ENCODE measurements around the gene KRT5. TPM values are rescaled to one million over a fixed set of nuclear protein-coding genes. Genes with fewer than 3 reads are reported as not detected.

KRT5 gene
- total RNA-seq, 1 donor from 2014 or later: 1.6 TPM

DNA sequence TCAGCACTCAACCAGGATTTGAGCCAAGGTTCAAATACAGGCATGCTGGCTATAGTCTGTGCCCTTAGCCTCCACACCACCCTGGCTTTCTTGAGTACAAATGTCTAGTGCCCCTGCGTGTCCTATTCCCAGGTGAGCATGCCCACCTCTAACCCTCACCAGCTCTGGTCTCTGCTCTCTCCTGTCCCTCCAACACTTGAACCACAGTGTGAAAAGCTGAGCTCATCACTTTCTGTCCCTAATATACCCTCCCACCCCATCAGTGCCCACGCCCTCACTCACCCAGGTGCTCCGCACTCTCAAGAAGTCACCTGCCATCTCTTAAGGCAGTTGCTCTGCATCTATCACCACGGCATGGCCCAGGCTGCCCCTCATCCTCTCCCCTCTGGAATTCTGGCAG is 39.8 kb upstream of the KRT5 start:
- Histone ChIP-seq H3K9me3 (no peaks in the 10 kb centered on the region), H3K4me1 (no peaks in the 10 kb centered on the region), H3K27ac (no peak overlapping the region), H3K4me3 (no peak overlapping the region), H3K27me3 (no peaks in the 10 kb centered on the region), H3K36me3 (no peaks in the 10 kb centered on the region)
- intact Hi-C loops (cut with DNase I): no loop called here
- TF ChIP-seq CTCF (IDR thresholded peaks at IDR 0.05): no peak
- no peak for DNase-seq (ENCODE audit: low spot score in 2 of 2)

DNA sequence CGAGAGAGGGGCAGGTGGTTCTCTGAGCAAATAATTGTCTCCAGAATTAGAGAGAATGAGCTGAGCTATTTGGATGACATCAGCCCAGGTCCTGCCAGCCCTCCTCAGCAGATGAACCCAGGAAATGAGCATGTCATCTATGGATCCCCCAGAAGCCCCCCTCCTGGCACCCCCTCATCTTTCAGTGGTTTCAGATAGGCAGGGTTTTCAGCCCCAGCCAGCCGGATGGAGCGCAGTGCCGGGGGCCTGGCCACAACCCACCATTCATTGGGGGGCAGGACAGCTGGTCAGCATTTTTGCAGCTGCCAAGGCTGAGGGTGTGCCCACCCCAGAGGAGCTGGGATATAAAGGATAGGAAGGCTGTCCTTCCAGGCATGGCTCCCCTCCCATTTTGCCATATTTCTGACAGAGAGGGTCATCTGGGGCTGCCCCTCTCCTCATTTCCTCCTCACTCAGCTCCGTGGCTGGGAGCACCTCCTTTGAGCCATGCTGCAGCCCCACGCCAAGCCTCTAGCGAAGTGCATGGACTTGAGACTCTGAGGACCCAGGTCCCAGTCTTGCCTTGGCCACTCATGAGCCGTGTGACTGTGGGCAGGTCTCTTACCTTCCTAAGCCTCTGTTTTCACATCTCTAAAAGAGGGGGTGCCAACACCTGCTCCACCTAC is 38.7 kb upstream of the KRT5 start:
- DNase-seq (ENCODE audit: low spot score in 2 of 2): no peak
- H3K9me3 ChIP-seq: no peaks in the 10 kb centered on the region
- intact Hi-C loops (cut with DNase I): no loop called here

GRCh38 chr12:52557476-52557875 is 37.3 kb upstream of the KRT5 start:
- H3K9me3 ChIP-seq: no peaks in the 10 kb centered on the region
- H3K4me1 ChIP-seq: no peaks in the 10 kb centered on the region
- no peak for DNase-seq (ENCODE audit: low spot score in 2 of 2)
- no peaks in the 10 kb centered on the region for H3K36me3 ChIP-seq
- no peak overlapping the region for H3K27ac ChIP-seq
- TF ChIP-seq CTCF (IDR thresholded peaks at IDR 0.05): no peak
- H3K27me3 ChIP-seq: no peaks in the 10 kb centered on the region
- H3K4me3 ChIP-seq: no peak overlapping the region
- intact Hi-C loops (cut with DNase I): no loop called here

More for the DNA sequence above, 38.7 kb upstream of the KRT5 start:
- Histone ChIP-seq H3K27ac (no peak overlapping the region), H3K4me3 (no peak overlapping the region), H3K4me1 (no peaks in the 10 kb centered on the region), H3K27me3 (no peaks in the 10 kb centered on the region), H3K36me3 (no peaks in the 10 kb centered on the region)
- no peak for TF ChIP-seq CTCF (IDR thresholded peaks at IDR 0.05)

GRCh38 chr12:52555577-52555976 is 35.4 kb upstream of the KRT5 start:
- H3K4me1 ChIP-seq: no peaks in the 10 kb centered on the region
- DNase-seq (ENCODE audit: low spot score in 2 of 2): no peak
- H3K27me3 ChIP-seq: no peaks in the 10 kb centered on the region
- H3K9me3 ChIP-seq: no peaks in the 10 kb centered on the region
- no peak for TF ChIP-seq CTCF (IDR thresholded peaks at IDR 0.05)
- H3K4me3 ChIP-seq: no peak overlapping the region
- H3K27ac ChIP-seq: no peak overlapping the region
- no peaks in the 10 kb centered on the region for H3K36me3 ChIP-seq
- intact Hi-C loops (cut with DNase I): no loop called here

- TF ChIP-seq CTCF (IDR thresholded peaks at IDR 0.05): no peak
- no peak within 1 kb of the TSS for H3K4me3 ChIP-seq
- intact Hi-C loops (cut with DNase I): no loop called here
Measured at GRCh38 chr12:52552681-52553195, 32.5 kb upstream of the KRT5 start, which contains the start of gene KRT71. Gene KRT71 (minus strand): TSS chr12:52553145. CDS start chr12:52553077, 68 bp downstream.

More at GRCh38 chr12:52552681-52553195, 32.5 kb upstream of the KRT5 start, which contains the start of gene KRT71:
- no peaks in the 10 kb centered on the region for H3K9me3 ChIP-seq
- H3K27ac ChIP-seq: no peak within 1 kb of the TSS
- no peaks in the 10 kb centered on the region for H3K27me3 ChIP-seq
- H3K4me1 ChIP-seq: no peaks in the 10 kb centered on the region
- DNase-seq (ENCODE audit: low spot score in 2 of 2): no peak
- no peaks in the 10 kb centered on the region for H3K36me3 ChIP-seq
